HG03135 (cell line): Measurements from ENCODE around the gene HAND2.

Experiments used
- ATAC-seq: cut with Tn5 transposase; IDR thresholded peaks from one replicate; pipeline ENCODE4 v1.9.1; 2021; ENCODE audit warnings: mild to moderate bottlenecking, moderate library complexity; ENCODE audit not compliant: unreplicated experiment

Gene HAND2

DNA sequence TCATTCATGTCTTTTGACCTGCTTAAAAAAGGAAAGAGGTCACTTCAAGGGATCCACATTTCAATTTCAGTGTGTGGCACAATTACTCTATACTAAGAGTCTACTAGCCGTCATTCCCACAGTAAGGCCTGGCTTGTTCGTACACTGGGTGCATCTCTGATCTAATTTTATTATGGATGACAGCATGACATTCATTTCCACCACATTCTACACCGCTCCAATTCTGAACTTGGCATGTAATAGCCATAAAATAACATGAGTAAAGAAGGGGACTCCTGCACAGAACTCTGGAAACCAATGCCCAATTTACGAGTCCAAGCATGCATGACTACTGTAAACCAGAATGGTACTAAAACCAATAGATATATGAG, 51.1 kb downstream of the HAND2 start:
- ATAC-seq = no peak

DNA sequence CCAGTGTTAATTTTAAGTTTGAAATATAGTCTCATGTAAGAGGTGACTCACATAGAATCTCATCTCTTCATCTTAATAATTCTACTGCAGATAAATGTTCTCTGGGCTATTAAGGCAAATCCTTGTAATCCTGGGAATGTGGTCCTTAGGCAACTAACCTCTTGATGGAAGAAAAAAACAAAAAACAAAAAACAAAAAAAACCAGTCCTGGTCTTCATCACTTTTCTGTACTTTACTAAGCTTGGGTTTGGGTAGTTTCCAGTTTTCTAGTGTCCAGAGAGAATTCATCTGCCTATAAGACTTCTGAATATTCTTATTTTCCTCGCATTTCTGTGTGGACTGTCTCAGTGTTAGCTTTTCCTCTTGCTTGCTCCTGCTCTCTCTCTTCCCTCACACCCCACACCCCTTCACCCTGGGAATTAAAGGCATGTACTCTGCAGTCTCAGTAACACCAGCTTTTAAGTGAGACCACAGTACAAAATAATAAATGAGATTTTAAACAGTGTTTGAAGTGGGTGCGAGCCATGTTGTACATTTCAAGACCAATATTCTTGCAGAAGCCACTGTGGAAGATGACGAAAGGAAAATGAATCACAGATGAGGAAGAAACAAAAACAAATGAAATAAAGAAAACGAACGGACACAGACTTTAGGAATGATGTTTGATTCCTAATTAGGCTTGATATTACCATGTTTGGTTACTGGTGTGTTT, 51.7 kb downstream of the HAND2 start:
- no peak for ATAC-seq

DNA sequence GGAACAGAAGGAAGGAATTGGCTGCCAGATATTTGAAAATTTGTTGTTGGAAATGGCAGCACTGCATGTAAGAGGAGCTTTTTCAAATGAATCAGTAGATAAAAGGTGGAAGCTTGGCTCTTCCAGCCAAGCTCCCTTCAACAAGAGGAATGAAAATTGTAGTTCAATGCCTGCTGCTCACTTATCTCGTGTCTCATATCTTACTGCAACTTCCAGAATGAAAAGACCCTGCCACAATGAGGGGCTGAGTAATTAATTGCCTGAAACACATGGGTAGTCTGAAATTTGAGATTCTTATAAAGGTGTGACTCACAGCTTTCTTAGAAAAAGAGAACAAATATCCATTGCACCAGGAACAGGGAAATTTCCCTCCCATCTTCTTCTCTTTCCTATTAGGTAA, 53.0 kb downstream of the HAND2 start:
- ATAC-seq = no peak
